ENCODE data around the gene PSMD6.

PSMD6 gene

GRCh38 chr3:64054488-64054887, 31.2 kb upstream of the PSMD6 start:
- no peak overlapping the region for H3K27ac Mint-ChIP-seq
- peaks cover 10% of the 10 kb centered on the region for H3K27me3 Mint-ChIP-seq (ENCODE audit: low read depth)
- peaks cover 3% of the 10 kb centered on the region for H3K4me1 Mint-ChIP-seq (ENCODE audit: low read depth)
- H3K36me3 Mint-ChIP-seq (ENCODE audit: low read depth): no peaks in the 10 kb centered on the region
- no peak overlapping the region for H3K4me3 Mint-ChIP-seq
- H3K9me3 Mint-ChIP-seq: no peaks in the 10 kb centered on the region
- DNase-seq (ENCODE audit: low spot score): no peak

- no peak for DNase-seq (ENCODE audit: low spot score)
- no peak overlapping the region for H3K27ac Mint-ChIP-seq
- no peaks in the 10 kb centered on the region for H3K36me3 Mint-ChIP-seq (ENCODE audit: low read depth)
- no peak overlapping the region for H3K4me3 Mint-ChIP-seq
- H3K27me3 Mint-ChIP-seq (ENCODE audit: low read depth): peaks cover 4% of the 10 kb centered on the region
- H3K9me3 Mint-ChIP-seq: no peaks in the 10 kb centered on the region
- peaks cover 6% of the 10 kb centered on the region for H3K4me1 Mint-ChIP-seq (ENCODE audit: low read depth)
Observed at GRCh38 chr3:64053581-64053980, 30.3 kb upstream of the PSMD6 start.

- Mint-ChIP-seq H3K4me3 (no peak overlapping the region), H3K27me3 (ENCODE audit: low read depth) (peaks cover 4% of the 10 kb centered on the region), H3K4me1 (ENCODE audit: low read depth) (peaks cover 6% of the 10 kb centered on the region), H3K9me3 (no peaks in the 10 kb centered on the region), H3K27ac (no peak overlapping the region), H3K36me3 (ENCODE audit: low read depth) (no peaks in the 10 kb centered on the region)
- no peak for DNase-seq (ENCODE audit: low spot score)
Observed at GRCh38 chr3:64053117-64053516, 29.8 kb upstream of the PSMD6 start.

- Mint-ChIP-seq H3K9me3 (no peaks in the 10 kb centered on the region), H3K27ac (no peak overlapping the region), H3K4me1 (ENCODE audit: low read depth) (peaks cover 6% of the 10 kb centered on the region), H3K36me3 (ENCODE audit: low read depth) (no peaks in the 10 kb centered on the region), H3K27me3 (ENCODE audit: low read depth) (peaks cover 3% of the 10 kb centered on the region), H3K4me3 (no peak overlapping the region)
- no peak for DNase-seq (ENCODE audit: low spot score)
Observed at GRCh38 chr3:64049832-64050231, 26.5 kb upstream of the PSMD6 start.

- Mint-ChIP-seq H3K9me3 (no peaks in the 10 kb centered on the region), H3K27me3 (ENCODE audit: low read depth) (peaks cover 3% of the 10 kb centered on the region), H3K36me3 (ENCODE audit: low read depth) (no peaks in the 10 kb centered on the region), H3K27ac (no peak overlapping the region), H3K4me3 (no peak overlapping the region), H3K4me1 (ENCODE audit: low read depth) (peaks cover 6% of the 10 kb centered on the region)
- peak; percentile 30 for DNase-seq (ENCODE audit: low spot score)
Observed at GRCh38 chr3:64049136-64049535, 25.8 kb upstream of the PSMD6 start.

GRCh38 chr3:64048631-64049061, 25.4 kb upstream of the PSMD6 start:
- H3K27me3 Mint-ChIP-seq (ENCODE audit: low read depth): peaks cover 5% of the 10 kb centered on the region
- H3K4me1 Mint-ChIP-seq (ENCODE audit: low read depth): peaks cover 6% of the 10 kb centered on the region
- H3K36me3 Mint-ChIP-seq (ENCODE audit: low read depth): no peaks in the 10 kb centered on the region
- peak; percentile 33 for DNase-seq (ENCODE audit: low spot score)
- H3K27ac Mint-ChIP-seq: no peak overlapping the region
- H3K9me3 Mint-ChIP-seq: no peaks in the 10 kb centered on the region
- no peak overlapping the region for H3K4me3 Mint-ChIP-seq

GRCh38 chr3:64047787-64048186, 24.5 kb upstream of the PSMD6 start:
- no peak overlapping the region for H3K4me3 Mint-ChIP-seq
- no peak for DNase-seq (ENCODE audit: low spot score)
- H3K27ac Mint-ChIP-seq: no peak overlapping the region

GRCh38 chr3:64046996-64047594, 23.8 kb upstream of the PSMD6 start:
- no peak overlapping the region for H3K4me3 Mint-ChIP-seq
- H3K4me1 Mint-ChIP-seq (ENCODE audit: low read depth): peaks cover 6% of the 10 kb centered on the region
- DNase-seq (ENCODE audit: low spot score): no peak
- H3K9me3 Mint-ChIP-seq: no peaks in the 10 kb centered on the region
- no peaks in the 10 kb centered on the region for H3K36me3 Mint-ChIP-seq (ENCODE audit: low read depth)
- no peak overlapping the region for H3K27ac Mint-ChIP-seq
- peaks cover 9% of the 10 kb centered on the region for H3K27me3 Mint-ChIP-seq (ENCODE audit: low read depth)

More at GRCh38 chr3:64047787-64048186, 24.5 kb upstream of the PSMD6 start:
- Mint-ChIP-seq H3K9me3 (no peaks in the 10 kb centered on the region), H3K36me3 (ENCODE audit: low read depth) (no peaks in the 10 kb centered on the region), H3K27me3 (ENCODE audit: low read depth) (peaks cover 9% of the 10 kb centered on the region), H3K4me1 (ENCODE audit: low read depth) (peaks cover 6% of the 10 kb centered on the region)

- no peak overlapping the region for H3K27ac Mint-ChIP-seq
- H3K4me3 Mint-ChIP-seq: no peak overlapping the region
- H3K36me3 Mint-ChIP-seq (ENCODE audit: low read depth): no peaks in the 10 kb centered on the region
- H3K9me3 Mint-ChIP-seq: no peaks in the 10 kb centered on the region
- no peak for DNase-seq (ENCODE audit: low spot score)
- H3K27me3 Mint-ChIP-seq (ENCODE audit: low read depth): peaks cover 13% of the 10 kb centered on the region
- peaks cover 6% of the 10 kb centered on the region for H3K4me1 Mint-ChIP-seq (ENCODE audit: low read depth)
Observed at GRCh38 chr3:64046592-64046991, 23.3 kb upstream of the PSMD6 start.

- Mint-ChIP-seq H3K4me1 (ENCODE audit: low read depth) (no peaks in the 10 kb centered on the region), H3K27ac (no peak overlapping the region), H3K9me3 (no peaks in the 10 kb centered on the region), H3K36me3 (ENCODE audit: low read depth) (no peaks in the 10 kb centered on the region), H3K27me3 (ENCODE audit: low read depth) (peaks cover 24% of the 10 kb centered on the region), H3K4me3 (no peak overlapping the region)
- DNase-seq (ENCODE audit: low spot score): no peak
Observed at GRCh38 chr3:64042952-64043351, 19.7 kb upstream of the PSMD6 start.

- Mint-ChIP-seq H3K9me3 (peaks cover 2% of the 10 kb centered on the region), H3K4me1 (ENCODE audit: low read depth) (no peaks in the 10 kb centered on the region), H3K4me3 (no peak overlapping the region), H3K27me3 (ENCODE audit: low read depth) (peaks cover 26% of the 10 kb centered on the region), H3K36me3 (ENCODE audit: low read depth) (no peaks in the 10 kb centered on the region), H3K27ac (no peak overlapping the region)
- no peak for DNase-seq (ENCODE audit: low spot score)
Observed at GRCh38 chr3:64039981-64040733, 16.9 kb upstream of the PSMD6 start.

GRCh38 chr3:64039332-64039731, 16.0 kb upstream of the PSMD6 start:
- peaks cover 9% of the 10 kb centered on the region for H3K9me3 Mint-ChIP-seq
- peaks cover 26% of the 10 kb centered on the region for H3K27me3 Mint-ChIP-seq (ENCODE audit: low read depth)
- no peaks in the 10 kb centered on the region for H3K36me3 Mint-ChIP-seq (ENCODE audit: low read depth)
- H3K4me1 Mint-ChIP-seq (ENCODE audit: low read depth): no peaks in the 10 kb centered on the region
- H3K4me3 Mint-ChIP-seq: no peak overlapping the region
- H3K27ac Mint-ChIP-seq: no peak overlapping the region
- no peak for DNase-seq (ENCODE audit: low spot score)

GRCh38 chr3:64038253-64038767, 15.0 kb upstream of the PSMD6 start:
- H3K4me1 Mint-ChIP-seq (ENCODE audit: low read depth): no peaks in the 10 kb centered on the region
- H3K27me3 Mint-ChIP-seq (ENCODE audit: low read depth): peaks cover 24% of the 10 kb centered on the region
- H3K9me3 Mint-ChIP-seq: peaks cover 16% of the 10 kb centered on the region
- H3K4me3 Mint-ChIP-seq: no peak overlapping the region
- H3K27ac Mint-ChIP-seq: no peak overlapping the region
- DNase-seq (ENCODE audit: low spot score): no peak
- H3K36me3 Mint-ChIP-seq (ENCODE audit: low read depth): no peaks in the 10 kb centered on the region

GRCh38 chr3:64037084-64037483, 13.8 kb upstream of the PSMD6 start:
- no peaks in the 10 kb centered on the region for H3K4me1 Mint-ChIP-seq (ENCODE audit: low read depth)
- H3K27ac Mint-ChIP-seq: no peak overlapping the region
- no peak for DNase-seq (ENCODE audit: low spot score)
- H3K4me3 Mint-ChIP-seq: no peak overlapping the region
- H3K36me3 Mint-ChIP-seq (ENCODE audit: low read depth): no peaks in the 10 kb centered on the region
- peaks cover 16% of the 10 kb centered on the region for H3K9me3 Mint-ChIP-seq
- peaks cover 21% of the 10 kb centered on the region for H3K27me3 Mint-ChIP-seq (ENCODE audit: low read depth)
